Erythroblast (primary cell): ENCODE results near the gene DLGAP4.

Experiments
- GATA1 ChIP-seq: IDR thresholded peaks from 2 replicates; pipeline ENCODE4 v1.6.1; 2011; ENCODE audit warnings: low read depth, mild to moderate bottlenecking, control low read depth, low read length, moderate library complexity
- POLR2A ChIP-seq: IDR thresholded peaks from 2 replicates; pipeline ENCODE4 v1.6.1; 2011; ENCODE audit warnings: mild to moderate bottlenecking, low read length

- TF ChIP-seq POLR2A (no peak), GATA1 (no peak)
These were observed 168.4 kb downstream of the DLGAP4 start for GRCh38 chr20:36474563-36474962.
